Stimulated activated CD8-positive, alpha-beta memory T cell treated with anti-CD3 and anti-CD28 coated beads, Interleukin-12 subunit alpha, Interleukin-12 subunit beta, amount 100 ng/mL, for 4 hours (primary cell): ENCODE data around the gene GAN.

Experiments used
- DNase-seq: peaks from one replicate; pipeline ENCODE4 v3.0.0-alpha.2; 2020; ENCODE audit warnings: low read depth

GAN gene

DNA sequence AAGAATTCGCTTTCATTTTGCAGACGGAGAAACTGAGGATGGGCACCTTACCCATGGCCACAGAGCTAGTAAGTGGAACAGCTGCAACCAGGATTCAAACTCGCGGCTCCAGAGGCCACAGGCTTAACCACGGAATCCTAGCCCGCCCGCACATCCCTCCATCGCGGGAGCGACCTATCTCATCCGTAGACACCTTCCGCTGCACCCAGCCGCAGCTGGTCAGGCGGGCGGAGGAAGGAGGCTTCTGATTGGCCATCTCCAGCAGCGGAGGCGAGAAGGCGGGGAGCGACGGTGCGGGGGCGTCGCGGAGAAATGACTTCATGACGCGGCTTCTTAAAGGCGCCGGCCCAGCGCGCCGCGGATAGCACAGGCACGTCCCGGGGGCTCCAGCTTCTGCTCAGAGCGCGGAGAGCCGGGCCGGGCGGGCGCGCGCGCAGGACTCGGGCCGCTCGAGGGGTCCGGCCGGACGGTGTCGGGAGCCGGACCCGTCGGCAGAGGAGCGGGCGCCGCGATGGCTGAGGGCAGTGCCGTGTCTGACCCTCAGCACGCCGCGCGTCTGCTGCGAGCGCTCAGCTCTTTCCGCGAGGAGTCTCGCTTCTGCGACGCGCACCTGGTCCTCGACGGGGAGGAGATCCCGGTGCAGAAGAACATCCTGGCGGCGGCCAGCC is at the start of gene GAN:
TSS of gene GAN (plus strand) at position 360 of the 668 bp plus-strand sequence. CDS start at position 512, 152 bp downstream.
- DNase-seq = peak; percentile 89

GRCh38 chr16:81265052-81265451 is 49.7 kb upstream of the GAN start:
- DNase-seq = no peak

DNA sequence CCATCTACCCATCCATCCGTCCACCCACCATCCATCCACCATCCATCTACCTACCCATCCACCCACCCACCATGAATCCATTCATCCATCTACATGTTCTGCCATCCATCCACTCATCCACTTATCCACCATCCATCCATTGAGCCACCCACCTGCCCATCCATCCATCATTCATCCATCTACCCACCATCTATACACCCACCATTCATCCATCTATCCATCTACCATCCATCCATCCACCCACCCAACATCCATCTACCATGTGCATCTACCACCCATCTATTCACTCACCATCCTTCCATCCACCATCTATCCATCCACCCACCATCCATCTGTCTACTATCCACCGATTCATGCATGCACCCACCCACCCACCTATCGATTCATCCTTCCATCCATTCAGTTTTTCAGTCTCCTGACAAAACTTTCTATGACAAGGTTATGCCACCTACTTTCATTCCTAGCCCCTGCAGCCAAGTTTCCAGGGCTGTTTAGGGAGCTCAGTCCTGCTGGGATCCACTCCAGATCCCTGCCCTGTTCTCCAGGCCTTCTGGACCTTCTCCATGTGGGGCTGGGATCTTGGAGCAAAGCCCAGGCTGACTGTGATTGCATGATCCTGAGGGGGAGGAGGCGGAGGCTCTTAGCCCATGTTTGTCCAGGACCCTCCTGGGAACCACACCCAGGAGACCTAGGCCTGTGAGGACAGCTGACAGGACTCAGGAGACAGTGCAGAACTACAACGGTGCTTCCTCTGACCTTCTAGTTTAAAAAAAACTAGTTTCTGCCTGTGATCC is 48.9 kb upstream of the GAN start:
- no peak for DNase-seq

DNA sequence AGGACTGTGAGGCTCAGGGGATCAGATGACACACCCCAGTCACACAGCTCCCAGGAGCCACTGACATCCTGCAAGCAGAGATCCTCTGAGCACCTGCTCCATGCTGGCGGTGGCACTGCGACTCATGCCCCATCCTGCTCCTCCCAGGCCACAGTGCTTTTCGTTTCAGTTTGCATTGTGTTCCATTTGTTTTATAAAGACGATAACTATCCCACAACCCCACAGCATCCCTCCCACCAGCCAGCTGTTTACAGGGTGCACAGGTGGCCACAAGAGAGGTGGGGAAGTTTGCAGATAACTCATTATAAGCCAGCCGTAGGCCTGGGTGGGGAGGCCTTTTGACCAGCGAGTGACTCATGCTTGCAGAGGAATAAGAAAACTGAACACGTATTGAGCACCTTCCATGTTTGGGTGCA is 48.1 kb upstream of the GAN start:
- DNase-seq = no peak

DNA sequence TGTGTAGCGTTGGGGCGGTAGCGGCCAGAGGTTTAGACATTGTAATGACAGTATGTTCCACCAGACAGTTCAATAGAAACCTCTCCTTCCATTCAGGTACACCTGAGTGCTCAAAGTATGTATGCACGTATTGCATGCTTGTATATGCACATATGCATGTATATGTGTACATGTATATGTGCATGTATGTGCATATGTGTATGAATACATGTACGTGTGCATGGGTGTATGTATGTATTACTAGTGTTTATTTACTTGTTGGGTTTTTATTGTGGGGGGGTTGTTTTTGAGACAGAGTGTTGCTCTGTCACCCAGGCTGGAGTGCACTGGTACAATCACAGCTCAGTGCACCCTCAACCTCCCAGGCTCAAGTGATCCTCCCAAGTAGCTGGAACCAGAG is 46.3 kb upstream of the GAN start:
- no peak for DNase-seq

DNA sequence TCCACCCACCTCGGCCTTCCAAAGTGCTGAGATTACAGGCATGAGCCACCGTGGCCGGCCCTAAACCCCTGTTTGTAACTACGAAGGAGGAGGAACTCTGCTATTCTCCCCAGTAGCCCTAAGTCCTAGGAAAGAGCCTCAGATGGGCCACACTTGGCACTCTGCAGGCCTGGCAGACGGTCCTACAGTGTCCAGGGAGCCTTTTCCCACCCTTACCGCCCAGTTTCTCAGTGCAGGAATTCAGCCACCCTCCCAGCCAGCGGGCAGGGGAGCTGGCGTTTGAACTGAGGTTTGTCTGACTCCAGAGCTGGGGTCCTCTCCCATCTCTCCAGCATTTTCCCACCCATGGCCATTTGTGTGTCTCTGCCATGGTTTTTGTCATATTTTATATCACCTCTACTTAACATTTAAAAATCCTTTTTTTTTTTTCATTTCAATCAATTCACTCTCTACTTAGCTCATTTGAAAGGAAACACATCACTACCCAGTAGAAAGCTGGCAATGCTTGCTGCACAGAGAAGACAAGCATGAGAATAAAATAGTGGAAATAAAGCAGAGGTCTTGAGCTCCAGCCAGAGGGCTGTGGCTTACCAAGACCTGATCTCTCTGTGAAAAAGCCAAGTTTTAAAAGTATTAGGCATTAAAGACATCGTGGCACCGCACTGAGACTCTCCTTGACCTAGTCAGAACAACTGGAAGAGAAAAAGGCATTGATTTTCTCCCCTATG is 41.4 kb upstream of the GAN start:
- no peak for DNase-seq

- DNase-seq = no peak
Measured at GRCh38 chr16:81275064-81275532, 39.7 kb upstream of the GAN start.

GRCh38 chr16:81275795-81276194 is 39.0 kb upstream of the GAN start:
- no peak for DNase-seq

- no peak for DNase-seq
Measured at GRCh38 chr16:81276323-81276722, 38.4 kb upstream of the GAN start.

- DNase-seq = no peak
Measured at GRCh38 chr16:81277541-81278080, 37.2 kb upstream of the GAN start.

- no peak for DNase-seq
Measured at GRCh38 chr16:81278526-81278925, 36.2 kb upstream of the GAN start.

- DNase-seq = no peak
Measured at GRCh38 chr16:81279392-81279791, 35.4 kb upstream of the GAN start.

DNA sequence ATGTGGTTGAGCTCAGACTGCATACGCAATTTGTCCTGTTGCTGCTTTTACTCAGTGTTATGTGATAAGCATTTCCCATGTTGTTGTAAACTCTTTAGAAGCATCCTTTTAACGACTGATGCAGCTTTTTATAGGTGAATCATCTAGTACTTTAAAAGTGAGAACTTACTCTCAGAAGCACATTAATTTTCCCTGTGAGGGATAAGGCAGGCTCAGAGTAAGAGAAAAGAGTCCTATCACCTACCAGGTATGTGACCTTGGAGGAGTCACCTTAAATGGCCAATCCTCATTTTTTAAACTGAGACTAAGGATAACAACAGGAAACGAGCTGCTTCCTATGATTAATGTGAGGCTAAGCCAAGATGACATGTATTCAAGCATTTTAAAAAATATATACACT is 34.4 kb upstream of the GAN start:
- DNase-seq = no peak

GRCh38 chr16:81283044-81283443 is 31.7 kb upstream of the GAN start:
- no peak for DNase-seq

GRCh38 chr16:81284995-81285600 is 29.7 kb upstream of the GAN start:
- DNase-seq = no peak

GRCh38 chr16:81286190-81286589 is 28.6 kb upstream of the GAN start:
- no peak for DNase-seq

DNA sequence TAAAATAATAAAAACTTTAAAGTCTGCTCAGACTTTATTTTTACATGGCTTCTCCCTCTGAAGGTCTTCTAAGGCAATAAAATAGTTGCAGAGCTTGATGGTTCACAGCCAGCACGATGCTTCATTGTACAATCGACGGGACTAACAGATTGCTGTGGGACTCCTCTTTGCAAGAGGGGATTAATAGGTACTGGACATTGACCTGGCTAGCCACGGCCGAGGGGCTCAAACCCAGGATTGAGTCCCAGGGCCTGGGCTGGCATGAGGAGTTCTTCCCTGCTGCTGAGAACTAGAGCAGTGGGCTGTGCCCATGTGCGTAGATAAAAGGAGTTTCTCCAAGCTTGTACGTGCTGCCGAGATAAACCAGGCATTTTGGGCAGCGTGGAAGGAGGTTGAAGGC is 23.6 kb upstream of the GAN start:
- DNase-seq = no peak

- DNase-seq = no peak
Measured at GRCh38 chr16:81292936-81293335, 21.8 kb upstream of the GAN start.

DNA sequence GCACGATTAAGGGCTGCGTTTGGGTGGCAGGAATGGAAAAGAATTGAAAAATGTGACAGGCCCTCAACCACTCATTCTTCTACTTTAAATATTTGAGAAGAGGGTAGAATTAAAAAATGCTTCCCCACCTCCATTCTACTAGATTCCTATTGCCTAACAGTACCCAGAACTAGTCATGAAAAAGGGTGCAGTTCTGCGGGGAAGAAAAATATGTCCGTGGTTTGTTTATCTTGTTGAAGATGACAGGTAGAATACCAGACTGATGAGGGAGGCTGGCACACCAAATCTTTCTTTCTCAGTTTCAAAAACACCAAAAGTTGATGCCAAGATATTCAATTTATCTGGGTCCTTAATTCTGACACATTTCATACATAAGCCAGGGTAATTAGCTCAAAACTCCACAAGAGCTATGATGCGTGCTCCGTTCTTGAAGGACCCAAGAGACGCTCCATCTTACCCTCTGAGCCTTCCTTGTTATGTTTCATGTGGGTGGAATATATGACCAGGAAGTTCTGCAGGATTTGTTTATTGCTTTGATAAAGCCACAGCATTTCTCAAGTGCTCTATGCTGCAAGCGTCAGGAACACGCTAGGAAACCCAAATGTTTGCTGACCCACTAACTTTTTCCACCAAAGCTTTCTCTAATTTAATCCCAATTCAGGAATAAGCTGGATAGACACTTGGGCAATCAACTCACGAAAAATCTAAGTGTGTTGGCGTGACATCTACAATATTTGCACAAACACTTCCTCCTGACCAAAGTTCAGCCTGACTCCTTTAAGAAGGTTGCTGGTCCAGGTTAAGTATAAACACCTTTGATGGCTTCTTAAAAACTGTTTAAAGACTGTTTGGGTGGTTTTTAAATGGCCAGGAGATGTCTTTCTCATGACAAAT is 20.6 kb upstream of the GAN start:
- no peak for DNase-seq

GRCh38 chr16:81296631-81297030 is 18.1 kb upstream of the GAN start:
- DNase-seq = no peak

GRCh38 chr16:81307770-81308169 is 7.0 kb upstream of the GAN start:
- no peak for DNase-seq
